ENCODE data around the gene MYLK3.

MYLK3 gene

GRCh38 chr16:46745617-46746016, 2.5 kb downstream of the MYLK3 start:
- no peak for DNase-seq (ENCODE audit: extremely low read depth, insufficient read length)
- TF ChIP-seq CTCF (IDR thresholded peaks at IDR 0.05; ENCODE audit: insufficient read depth, low read length, poor library complexity, severe bottlenecking) = no peak
- no peak overlapping the region for H3K4me3 ChIP-seq (replicated peaks; ENCODE audit: low read depth, low read length)
- H3K36me3 ChIP-seq (ENCODE audit: control insufficient read depth, insufficient read depth, low read length) = no peaks in the 10 kb centered on the region
- H3K27me3 ChIP-seq (replicated peaks; ENCODE audit: control insufficient read depth, insufficient read depth, low read length) = no peaks in the 10 kb centered on the region

- Histone ChIP-seq H3K4me3 (replicated peaks; ENCODE audit: low read depth, low read length) (no peak overlapping the region), H3K27me3 (replicated peaks; ENCODE audit: control insufficient read depth, insufficient read depth, low read length) (no peaks in the 10 kb centered on the region), H3K36me3 (ENCODE audit: control insufficient read depth, insufficient read depth, low read length) (no peaks in the 10 kb centered on the region)
- TF ChIP-seq CTCF (IDR thresholded peaks at IDR 0.05; ENCODE audit: insufficient read depth, low read length, poor library complexity, severe bottlenecking) = no peak
- peak; percentile 28 for DNase-seq (ENCODE audit: extremely low read depth, insufficient read length)
Measured at GRCh38 chr16:46743232-46743719, 4.9 kb downstream of the MYLK3 start.

- no peak for DNase-seq (ENCODE audit: extremely low read depth, insufficient read length)
- no peaks in the 10 kb centered on the region for H3K36me3 ChIP-seq (ENCODE audit: control insufficient read depth, insufficient read depth, low read length)
- no peaks in the 10 kb centered on the region for H3K27me3 ChIP-seq (replicated peaks; ENCODE audit: control insufficient read depth, insufficient read depth, low read length)
- H3K4me3 ChIP-seq (replicated peaks; ENCODE audit: low read depth, low read length) = no peak overlapping the region
- no peak for TF ChIP-seq CTCF (IDR thresholded peaks at IDR 0.05; ENCODE audit: insufficient read depth, low read length, poor library complexity, severe bottlenecking)
Measured at GRCh38 chr16:46739934-46740333, 8.2 kb downstream of the MYLK3 start.

GRCh38 chr16:46737621-46738214, 10.4 kb downstream of the MYLK3 start:
- DNase-seq (ENCODE audit: extremely low read depth, insufficient read length) = no peak
- Histone ChIP-seq H3K36me3 (ENCODE audit: control insufficient read depth, insufficient read depth, low read length) (no peaks in the 10 kb centered on the region), H3K27me3 (replicated peaks; ENCODE audit: control insufficient read depth, insufficient read depth, low read length) (no peaks in the 10 kb centered on the region), H3K4me3 (replicated peaks; ENCODE audit: low read depth, low read length) (no peak overlapping the region)
- TF ChIP-seq CTCF (IDR thresholded peaks at IDR 0.05; ENCODE audit: insufficient read depth, low read length, poor library complexity, severe bottlenecking) = no peak

- TF ChIP-seq CTCF (IDR thresholded peaks at IDR 0.05; ENCODE audit: insufficient read depth, low read length, poor library complexity, severe bottlenecking) = no peak
- DNase-seq (ENCODE audit: extremely low read depth, insufficient read length) = no peak
- Histone ChIP-seq H3K4me3 (replicated peaks; ENCODE audit: low read depth, low read length) (no peak overlapping the region), H3K36me3 (ENCODE audit: control insufficient read depth, insufficient read depth, low read length) (no peaks in the 10 kb centered on the region), H3K27me3 (replicated peaks; ENCODE audit: control insufficient read depth, insufficient read depth, low read length) (no peaks in the 10 kb centered on the region)
Measured at GRCh38 chr16:46736695-46737094, 11.4 kb downstream of the MYLK3 start.

Data from GM06990 (cell line).